Tibial artery (tissue), 4 donors: ENCODE data around the gene GALNT9.

ENCODE experiments used
- DNase-seq, 2 donors: peaks; one replicate each; pipeline ENCODE4 v3.0.0-alpha.2; 2019
- H3K27ac ChIP-seq, 2 donors: fragments of 200-600 bp; sonication (generic) in 1 of 2; 1 replicate in 1 of 2; 2 replicates in 1 of 2; pipeline ENCODE4 v1.5.1; 2018 to 2019; ENCODE audit warnings: mild to moderate bottlenecking in 1 of 2
- H3K27me3 ChIP-seq, 2 donors: fragments of 200-600 bp; sonication (generic) in 1 of 2; one replicate each; pipeline versions ENCODE4 v1.5.1 to v1.6.0; 2016 to 2019
- H3K36me3 ChIP-seq, 3 donors: fragments of 200-600 bp; sonication (generic) in 2 of 3; one replicate each; pipeline ENCODE4 v1.5.1; 2016 to 2019; ENCODE audit warnings: mild to moderate bottlenecking in 2 of 3
- H3K4me1 ChIP-seq, 4 donors: fragments of 200-600 bp; sonication (generic) in 2 of 4; 1 replicate in 3 of 4; 2 replicates in 1 of 4; pipeline ENCODE4 v1.5.1; 2016 to 2019
- H3K4me3 ChIP-seq, 2 donors: fragments of 200-600 bp; sonication (generic) in 1 of 2; 1 replicate in 1 of 2; 2 replicates in 1 of 2; pipeline ENCODE4 v1.5.1; 2018 to 2019; ENCODE audit warnings: mild to moderate bottlenecking in 2 of 2
- H3K9me3 ChIP-seq, 3 donors: fragments of 200-600 bp; sonication (generic) in 1 of 3; one replicate each; pipeline ENCODE4 v1.5.1; 2016 to 2019
- CTCF ChIP-seq, 2 experiments: fragments of 200-600 bp in 1 of 2; fragments of 450-650 bp in 1 of 2; IDR thresholded peaks; one replicate each; pipeline ENCODE4 v1.5.1; 2017 to 2019; ENCODE audit warnings: antibody characterized with exemption in 2 of 2, mild to moderate bottlenecking in 1 of 2, moderate library complexity in 1 of 2
- intact Hi-C: fragments of 100-400 bp; cut with DNase I; formaldehyde crosslinking; loops from one replicate; pipeline ENCODE4 v1.15.0; 2023; ENCODE audit warnings: low total_unique reads

GALNT9 gene

GRCh38 chr12:132176385-132176919, 152.9 kb downstream of the GALNT9 start:
- H3K4me1 ChIP-seq: no peaks in the 10 kb centered on the region
- no peak for TF ChIP-seq CTCF (IDR thresholded peaks at IDR 0.05)
- intact Hi-C loops: no loop called here
- H3K27me3 ChIP-seq: peaks cover 0 to 90% of the 10 kb centered on the region in 2 donors
- no peak for DNase-seq
- no peaks in the 10 kb centered on the region for H3K9me3 ChIP-seq
- no peak overlapping the region for H3K4me3 ChIP-seq
- H3K36me3 ChIP-seq: no peaks in the 10 kb centered on the region
- H3K27ac ChIP-seq: no peak overlapping the region

GRCh38 chr12:132175496-132176384, 153.6 kb downstream of the GALNT9 start:
- H3K27ac ChIP-seq: no peak overlapping the region
- H3K36me3 ChIP-seq: no peaks in the 10 kb centered on the region
- H3K27me3 ChIP-seq: peaks cover 0 to 90% of the 10 kb centered on the region in 2 donors
- H3K4me1 ChIP-seq: no peaks in the 10 kb centered on the region
- DNase-seq: no peak
- no peaks in the 10 kb centered on the region for H3K9me3 ChIP-seq
- no peak overlapping the region for H3K4me3 ChIP-seq
- intact Hi-C loops: no loop called here
- TF ChIP-seq CTCF (IDR thresholded peaks at IDR 0.05): no peak

GRCh38 chr12:132174839-132175490, 154.4 kb downstream of the GALNT9 start:
- H3K4me1 ChIP-seq: no peaks in the 10 kb centered on the region
- H3K27ac ChIP-seq: no peak overlapping the region
- no peak overlapping the region for H3K4me3 ChIP-seq
- no peaks in the 10 kb centered on the region for H3K9me3 ChIP-seq
- intact Hi-C loops: no loop called here
- peaks cover 0 to 93% of the 10 kb centered on the region in 2 donors for H3K27me3 ChIP-seq
- TF ChIP-seq CTCF (IDR thresholded peaks at IDR 0.05): no peak
- no peak for DNase-seq
- H3K36me3 ChIP-seq: no peaks in the 10 kb centered on the region

- no peak for DNase-seq
- no peaks in the 10 kb centered on the region for H3K36me3 ChIP-seq
- no peaks in the 10 kb centered on the region for H3K9me3 ChIP-seq
- no peak for TF ChIP-seq CTCF (IDR thresholded peaks at IDR 0.05)
- no peak overlapping the region for H3K4me3 ChIP-seq
- peaks cover 0 to 91% of the 10 kb centered on the region in 2 donors for H3K27me3 ChIP-seq
- H3K27ac ChIP-seq: no peak overlapping the region
- intact Hi-C loops: no loop called here
- H3K4me1 ChIP-seq: no peaks in the 10 kb centered on the region
These were observed 155.2 kb downstream of the GALNT9 start for GRCh38 chr12:132174015-132174838.
